Tibial nerve (tissue), 4 donors: ENCODE measurements around the gene CABLES2. TPM values are rescaled to one million over a fixed set of nuclear protein-coding genes. Genes with fewer than 3 reads are reported as not detected.
"Not testable (repeated sequence)": the region's sequence is repeated elsewhere in the genome, so short reads cannot be mapped to it uniquely, and the experiment has no call there.

Experiments used
- DNase-seq, 2 donors: peaks; one replicate each; pipeline ENCODE4 v3.0.0-alpha.2; 2019; ENCODE audit warnings: low spot score in 2 of 2
- H3K27ac ChIP-seq, 4 donors: fragments of 200-600 bp; sonication (generic) in 3 of 4; one replicate each; pipeline ENCODE4 v1.5.1; 2017 to 2019; ENCODE audit warnings: mild to moderate bottlenecking in 1 of 4
- H3K27me3 ChIP-seq, 2 donors: fragments of 200-600 bp; sonication (generic) in 1 of 2; one replicate each; pipeline versions ENCODE4 v1.5.1 to v1.6.0; 2017 to 2019
- H3K36me3 ChIP-seq, 3 donors: fragments of 200-600 bp; sonication (generic); one replicate each; pipeline ENCODE4 v1.5.1; 2018 to 2019
- H3K4me1 ChIP-seq, 4 donors: fragments of 200-600 bp; sonication (generic) in 3 of 4; one replicate each; pipeline ENCODE4 v1.5.1; 2017 to 2019
- H3K4me3 ChIP-seq, 4 donors: fragments of 200-600 bp; sonication (generic) in 3 of 4; one replicate each; pipeline ENCODE4 v1.5.1; 2017 to 2019; ENCODE audit warnings: mild to moderate bottlenecking in 1 of 4, moderate library complexity in 1 of 4
- H3K9me3 ChIP-seq, 4 donors: fragments of 200-600 bp; sonication (generic) in 3 of 4; one replicate each; pipeline ENCODE4 v1.5.1; 2017 to 2019
- CTCF ChIP-seq, 5 experiments: fragments of 200-600 bp in 3 of 5; fragments of 450-650 bp in 2 of 5; sonication (generic) in 3 of 5; IDR thresholded peaks; one replicate each; pipeline ENCODE4 v1.5.1; 2016 to 2019; ENCODE audit warnings: antibody characterized with exemption in 5 of 5, mild to moderate bottlenecking in 3 of 5, moderate library complexity in 2 of 5
- EP300 ChIP-seq, 2 donors: sonication (generic); formaldehyde crosslinking; IDR thresholded peaks; one replicate each; pipeline ENCODE4 v1.6.1; 2017; ENCODE audit warnings: antibody characterized with exemption in 2 of 2, mild to moderate bottlenecking in 1 of 2
- POLR2A ChIP-seq, 2 donors: fragments of 450-650 bp; IDR thresholded peaks; one replicate each; pipeline ENCODE4 v1.6.1; 2017; ENCODE audit warnings: antibody characterized with exemption in 2 of 2, mild to moderate bottlenecking in 2 of 2, moderate library complexity in 2 of 2
- WGBS, 2 donors: methylation state at CpG; one replicate each; pipeline ENCODE4 v1.1.5; 2018; 5-methylcytosine and 5-hydroxymethylcytosine counted together
- total RNA-seq, 4 donors: library from RNA; depleted of rRNA; stranded (reverse); fragments of >200 nt; gene quantifications; one replicate each; pipeline ENCODE4 v1.1.0, GENCODE V29; 2016

The CABLES2 gene
- total RNA-seq, 4 donors from 2014 or later: 1.1 to 9.9 (median 6.2) TPM

- no peak for DNase-seq
- Histone ChIP-seq H3K36me3 (no peaks in the 10 kb centered on the region), H3K9me3 (no peaks in the 10 kb centered on the region), H3K4me3 (no peak overlapping the region), H3K27ac (peak overlapping the region; percentile 1 to 82 (median 48)), H3K27me3 (no peaks in the 10 kb centered on the region), H3K4me1 (peaks cover 0 to 60% (median 21%) of the 10 kb centered on the region in 4 donors)
- no peak for TF ChIP-seq EP300 (IDR thresholded peaks at IDR 0.05)
- no peak for TF ChIP-seq POLR2A (IDR thresholded peaks at IDR 0.05)
- peak; percentile 8 to 75 (median 47) for TF ChIP-seq CTCF (IDR thresholded peaks at IDR 0.05)
- 44 to 72% methylated on average over 12 to 18 of the region's 26 CpGs for WGBS, 2 donors
Observed at GRCh38 chr20:62376112-62377063, 30.7 kb downstream of the CABLES2 start.

- TF ChIP-seq CTCF (IDR thresholded peaks at IDR 0.05) (no peak), EP300 (IDR thresholded peaks at IDR 0.05) (no peak), POLR2A (IDR thresholded peaks at IDR 0.05) (no peak)
- Histone ChIP-seq H3K27ac (peak overlapping the region in 3 of 4 donors; percentile 22 to 82 (median 75)), H3K4me1 (peaks cover 0 to 68% (median 27%) of the 10 kb centered on the region in 4 donors)
Observed at GRCh38 chr20:62374331-62375152, 32.5 kb downstream of the CABLES2 start.

GRCh38 chr20:62373631-62374179 is 33.4 kb downstream of the CABLES2 start:
- not testable (repeated sequence) for H3K36me3 ChIP-seq, H3K4me3 ChIP-seq, DNase-seq, H3K9me3 ChIP-seq, H3K27me3 ChIP-seq
- H3K27ac ChIP-seq: peak overlapping the region in 2 of 4 donors; percentile 75 to 82
- WGBS, 2 donors: 87 to 88% methylated on average over 13 to 22 of the region's 40 CpGs
- H3K4me1 ChIP-seq: peaks cover 0 to 76% (median 36%) of the 10 kb centered on the region in 4 donors

More at GRCh38 chr20:62374331-62375152, 32.5 kb downstream of the CABLES2 start:
- 54 to 60% methylated on average over 24 of the region's 24 CpGs for WGBS, 2 donors
- no peak for DNase-seq
- Histone ChIP-seq H3K4me3 (no peak overlapping the region), H3K9me3 (no peaks in the 10 kb centered on the region), H3K27me3 (peaks cover 0 to 5% of the 10 kb centered on the region in 2 donors), H3K36me3 (no peaks in the 10 kb centered on the region)

GRCh38 chr20:62372042-62372993 is 34.8 kb downstream of the CABLES2 start:
- Histone ChIP-seq H3K4me1 (peaks cover 0 to 78% (median 45%) of the 10 kb centered on the region in 4 donors), H3K9me3 (no peaks in the 10 kb centered on the region), H3K36me3 (no peaks in the 10 kb centered on the region), H3K27me3 (peaks cover 0 to 10% of the 10 kb centered on the region in 2 donors), H3K27ac (peak overlapping the region in 3 of 4 donors; percentile 11 to 48 (median 24)), H3K4me3 (no peak overlapping the region)
- TF ChIP-seq EP300 (IDR thresholded peaks at IDR 0.05) (no peak), POLR2A (IDR thresholded peaks at IDR 0.05) (no peak), CTCF (IDR thresholded peaks at IDR 0.05) (no peak)
- WGBS, 2 donors: 62 to 74% methylated on average over 21 to 28 of the region's 29 CpGs
- DNase-seq: no peak
